ENCODE measurements around the gene IFNG-AS1.

DNA sequence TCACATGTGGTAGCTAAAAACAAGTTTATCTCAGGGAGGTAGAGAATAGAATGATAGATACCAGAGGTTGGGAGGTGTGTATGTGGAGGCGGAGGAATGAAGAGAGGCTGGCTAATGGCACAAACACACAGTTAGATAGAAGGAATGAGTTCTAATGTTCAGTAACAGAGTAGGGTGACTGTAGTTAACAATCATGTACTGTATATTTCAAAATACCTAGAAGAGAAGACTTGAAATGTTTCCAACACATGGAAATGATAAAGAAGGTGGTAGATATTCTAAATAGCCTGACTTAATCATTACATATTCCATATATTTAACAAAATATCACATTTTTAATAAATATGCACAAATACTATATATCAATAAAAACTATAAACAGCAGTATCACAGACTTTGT is 8.9 kb upstream of the IFNG-AS1 start:
- TF ChIP-seq CTCF (IDR thresholded peaks at IDR 0.05) (no peak), POLR2A (IDR thresholded peaks at IDR 0.05) (no peak)
